ENCODE measurements around the gene HSPB8. TPM values are rescaled to one million over a fixed set of nuclear protein-coding genes. Genes with fewer than 3 reads are reported as not detected.
A peak's percentile ranks its signal among the peaks of the same experiment; 100 is the strongest.

The HSPB8 gene
- total and polyA plus RNA-seq, 2 of the 8 experiments (the other 6 are each of a cell fraction or from before 2014, with no cell fraction given): 11.7 to 28.2 TPM

GRCh38 chr12:119130523-119130922 lies 48.2 kb upstream of the HSPB8 start:
- peaks cover 9% of the 10 kb centered on the region; the same call in 1 of the 2 replicates for H3K23me2 ChIP-seq (ENCODE audit: low read depth, low read length)
- H2BK12ac ChIP-seq (ENCODE audit: low read depth, low read length): no peak overlapping the region
- H3K14ac ChIP-seq (ENCODE audit: insufficient read length): no peak overlapping the region
- no peak overlapping the region for H2BK15ac ChIP-seq (ENCODE audit: low read length)
- H2AFZ ChIP-seq (ENCODE audit: low read length): no peak overlapping the region
- FAIRE-seq: no peak
- H3K56ac ChIP-seq (replicated peaks; ENCODE audit: insufficient read length, low read depth, low read length): peak overlapping the region; percentile 97
- no peak overlapping the region for H2AK5ac ChIP-seq (ENCODE audit: low read depth, low read length)
- ChIA-PET POLR2A (ENCODE audit: partially characterized antibody) (no interaction called here), CTCF (ENCODE audit: partially characterized antibody) (interaction anchor here (0.6 to 1.3 kb wide), 3 partner anchors 15 to 575 kb away, joined by 4 read pairs; no protein-coding TSS in a partner anchor)
- no peak overlapping the region for H3K23ac ChIP-seq (ENCODE audit: insufficient read length)
- no peak overlapping the region for H2BK20ac ChIP-seq (ENCODE audit: low read length)
- no peak overlapping the region for H2BK120ac ChIP-seq (replicated peaks; ENCODE audit: low read depth, low read length)
- no peaks in the 10 kb centered on the region for H3K4me1 ChIP-seq (replicated peaks in 1 of 4; ENCODE audit: control insufficient read depth in 3 of 4, insufficient read depth in 4 of 4, low read length in 3 of 4)
- peaks cover 0 to 37% (median 2%) of the 10 kb centered on the region in 4 experiments; a peak in 4 of 8 replicates for H3K36me3 ChIP-seq (ENCODE audit: control insufficient read depth in 2 of 4, insufficient read depth in 4 of 4, low read length in 3 of 4)
- no peak overlapping the region for H3K4me3 ChIP-seq (ENCODE audit: extremely low read depth in 1 of 4, insufficient read depth in 2 of 4, low read depth in 3 of 4, low read length in 4 of 4)
- no peak overlapping the region for H4K5ac ChIP-seq (ENCODE audit: insufficient read length, low read depth, low read length)
- no peak overlapping the region for H4K8ac ChIP-seq (ENCODE audit: extremely low read depth, insufficient read depth, low read length)
- WGBS, 2 experiments (ENCODE audit: extremely low coverage in 1 of 2, insufficient coverage in 1 of 2, insufficient read length in 1 of 2, insufficient replicate concordance in 2 of 2, low coverage in 1 of 2, low lambda C conversion rate in 2 of 2, missing lambda C conversion rate in 1 of 2): 91% methylated on average over 10 of the region's 10 CpGs; no CpG with 5 or more reads in 1 of the 2 experiments
- H2BK5ac ChIP-seq (ENCODE audit: low read depth, low read length): no peak overlapping the region
- H3K4me2 ChIP-seq (ENCODE audit: insufficient read depth in 1 of 2, low read depth in 2 of 2, low read length in 2 of 2): no peak overlapping the region
- no peaks in the 10 kb centered on the region; a peak in 1 of 7 replicates for H3K27me3 ChIP-seq (replicated peaks in 1 of 4; ENCODE audit: control insufficient read depth in 3 of 4, extremely low read depth in 1 of 4, insufficient read depth in 3 of 4, low read length in 3 of 4)
- no peaks in the 10 kb centered on the region for H3K79me1 ChIP-seq (ENCODE audit: low read depth, low read length)
- no peaks in the 10 kb centered on the region for H3K79me2 ChIP-seq (ENCODE audit: control insufficient read depth in 1 of 2, insufficient read depth in 2 of 2, low read length in 2 of 2)
- H3K18ac ChIP-seq (ENCODE audit: extremely low read depth, low read length): no peak overlapping the region
- H3K9me3 ChIP-seq (ENCODE audit: insufficient read depth in 2 of 2, low read depth in 1 of 2, low read length in 1 of 2): peaks cover 28 to 36% of the 10 kb centered on the region in 2 experiments
- H3K4ac ChIP-seq (replicated peaks; ENCODE audit: insufficient read length, low read depth, low read length): no peak overlapping the region
- peaks cover 0 to 7% of the 10 kb centered on the region in 2 experiments for H4K20me1 ChIP-seq (replicated peaks in 1 of 2; ENCODE audit: control insufficient read depth in 1 of 2, insufficient read depth in 2 of 2, low read length in 2 of 2)
- DNase-seq (ENCODE audit: low read depth in 1 of 2, low spot score in 2 of 2): no peak
- no peak for TF ChIP-seq BRCA1 (IDR thresholded peaks at IDR 0.05; ENCODE audit: low read depth, low read length)
- TF ChIP-seq SP2 (IDR thresholded peaks at IDR 0.05; ENCODE audit: low read length): no peak
- TF ChIP-seq CHD1 (IDR thresholded peaks at IDR 0.05; ENCODE audit: low read depth, low read length): no peak
- no peak for TF ChIP-seq GTF2F1 (IDR thresholded peaks at IDR 0.05; ENCODE audit: borderline replicate concordance, low read depth, low read length)
- no peak for TF ChIP-seq TAF7 (optimal IDR thresholded peaks at IDR 0.05; ENCODE audit: borderline replicate concordance, low read depth, low read length)
- no peak overlapping the region for H3K27ac ChIP-seq (ENCODE audit: low read depth, low read length)
- no peak overlapping the region for H4K91ac ChIP-seq (replicated peaks; ENCODE audit: insufficient read length, low read length)
- no peak overlapping the region for H3K9ac ChIP-seq (replicated peaks in 1 of 4; ENCODE audit: extremely low read depth in 1 of 4, low read depth in 3 of 4, low read length in 3 of 4)

Measured in H1 (cell line).